WERI-Rb-1 (cell line): ENCODE measurements around the gene PTPRN2.
"Not testable (repeated sequence)": the region's sequence is repeated elsewhere in the genome, so short reads cannot be mapped to it uniquely, and the experiment has no call there.

Experiments used
- DNase-seq: peaks from one replicate; pipeline ENCODE4 v3.0.0-alpha.2; 2020
- H3K27ac ChIP-seq: fragments of 250-450 bp; sonication (Bioruptor Pico); 2 replicates; pipeline ENCODE4 v1.5.1; 2020; ENCODE audit warnings: mild to moderate bottlenecking, moderate library complexity
- H3K27me3 ChIP-seq: fragments of 250-450 bp; sonication (Bioruptor Pico); 2 replicates; pipeline ENCODE4 v1.5.1; 2021; ENCODE audit warnings: mild to moderate bottlenecking, low read depth, moderate library complexity; ENCODE audit not compliant: insufficient read depth, severe bottlenecking
- H3K36me3 ChIP-seq: fragments of 250-450 bp; sonication (Bioruptor Pico); 2 replicates; pipeline ENCODE4 v1.5.1; 2020; ENCODE audit warnings: mild to moderate bottlenecking, moderate library complexity
- H3K4me3 ChIP-seq: 2 replicates; pipeline ENCODE4 v1.5.1; 2011; ENCODE audit warnings: low read depth, mild to moderate bottlenecking, control low read depth, low read length
- H3K9me3 ChIP-seq: fragments of 250-450 bp; sonication (Bioruptor Pico); 2 replicates; pipeline ENCODE4 v1.5.1; 2021; ENCODE audit warnings: mild to moderate bottlenecking, moderate library complexity; ENCODE audit not compliant: severe bottlenecking
- CTCF ChIP-seq: IDR thresholded peaks from 2 replicates; pipeline ENCODE4 v1.5.1; 2011; ENCODE audit warnings: low read depth, mild to moderate bottlenecking, control low read depth, inconsistent platforms, low read length

The PTPRN2 gene

GRCh38 chr7:158165711-158166110 lies 421.9 kb downstream of the PTPRN2 start:
- DNase-seq, result no peak
- no peaks in the 10 kb centered on the region for H3K9me3 ChIP-seq
- no peaks in the 10 kb centered on the region; the same call in 1 of the 2 replicates for H3K36me3 ChIP-seq
- no peak for TF ChIP-seq CTCF
- H3K4me3 ChIP-seq, result no peak overlapping the region
- H3K27me3 ChIP-seq, result no peaks in the 10 kb centered on the region
- H3K27ac ChIP-seq, result no peak overlapping the region

- no peak overlapping the region for H3K4me3 ChIP-seq
- H3K9me3 ChIP-seq, result no peaks in the 10 kb centered on the region
- TF ChIP-seq CTCF, result no peak
- no peak overlapping the region for H3K27ac ChIP-seq
- no peaks in the 10 kb centered on the region; the same call in 1 of the 2 replicates for H3K36me3 ChIP-seq
- no peak for DNase-seq
- no peaks in the 10 kb centered on the region for H3K27me3 ChIP-seq
These were observed 423.2 kb downstream of the PTPRN2 start for GRCh38 chr7:158164101-158165095.

GRCh38 chr7:158161194-158161593 lies 426.4 kb downstream of the PTPRN2 start:
- no peaks in the 10 kb centered on the region; the same call in 1 of the 2 replicates for H3K36me3 ChIP-seq
- no peak overlapping the region for H3K4me3 ChIP-seq
- H3K27me3 ChIP-seq, result no peaks in the 10 kb centered on the region
- DNase-seq, result no peak
- no peaks in the 10 kb centered on the region for H3K9me3 ChIP-seq
- TF ChIP-seq CTCF, result no peak
- no peak overlapping the region for H3K27ac ChIP-seq

GRCh38 chr7:158160199-158160598 lies 427.4 kb downstream of the PTPRN2 start:
- Histone ChIP-seq H3K36me3 (no peaks in the 10 kb centered on the region), H3K27me3 (no peaks in the 10 kb centered on the region), H3K9me3 (no peaks in the 10 kb centered on the region), H3K27ac (no peak overlapping the region), H3K4me3 (no peak overlapping the region)
- DNase-seq, result no peak
- TF ChIP-seq CTCF, result no peak

GRCh38 chr7:158157460-158157859 lies 430.2 kb downstream of the PTPRN2 start:
- no peaks in the 10 kb centered on the region for H3K36me3 ChIP-seq
- H3K27me3 ChIP-seq, result no peaks in the 10 kb centered on the region
- no peak for TF ChIP-seq CTCF
- no peak for DNase-seq
- H3K27ac ChIP-seq, result no peak overlapping the region
- no peak overlapping the region for H3K4me3 ChIP-seq
- H3K9me3 ChIP-seq, result no peaks in the 10 kb centered on the region

- DNase-seq, result peak; percentile 16
- H3K27ac ChIP-seq, H3K27me3 ChIP-seq, H3K4me3 ChIP-seq, H3K36me3 ChIP-seq, H3K9me3 ChIP-seq: not testable (repeated sequence)
These were observed 436.4 kb downstream of the PTPRN2 start for GRCh38 chr7:158151273-158151672.
